ENCODE data around the gene TPPP2. TPM values are rescaled to one million over a fixed set of nuclear protein-coding genes. Genes with fewer than 3 reads are reported as not detected.

Gene TPPP2
- total and polyA plus RNA-seq, 2 of the 4 experiments (the other 2 are of a cell fraction), result not detected

- Histone ChIP-seq H3K9me1 (ENCODE audit: insufficient read depth, low read length) (no peaks in the 10 kb centered on the region), H2AK9ac (replicated peaks; ENCODE audit: low read depth, low read length, poor library complexity) (no peak overlapping the region), H3K18ac (ENCODE audit: low read depth, low read length) (no peak overlapping the region), H3K14ac (replicated peaks; ENCODE audit: low read depth, low read length) (no peak overlapping the region), H4K91ac (ENCODE audit: insufficient read depth, low read depth, low read length) (no peak overlapping the region), H2BK5ac (ENCODE audit: low read depth, low read length, poor library complexity, severe bottlenecking) (no peak overlapping the region), H3K9ac (ENCODE audit: low read depth, low read length) (no peak overlapping the region), H3K4me2 (ENCODE audit: low read depth, low read length) (no peak overlapping the region), H2BK120ac (ENCODE audit: low read depth, low read length) (no peak overlapping the region), H3K56ac (ENCODE audit: extremely low read depth, insufficient read depth, low read length) (no peak overlapping the region), H2AFZ (replicated peaks; ENCODE audit: low read length, poor library complexity) (no peak overlapping the region), H3K27ac (ENCODE audit: insufficient read depth, low read length) (no peak overlapping the region), H3K9me3 (ENCODE audit: control insufficient read depth, insufficient read depth, low read length) (no peaks in the 10 kb centered on the region), H2BK20ac (ENCODE audit: low read depth, low read length) (no peak overlapping the region), H3K36me3 (ENCODE audit: control insufficient read depth, insufficient read depth, low read length) (no peaks in the 10 kb centered on the region), H4K5ac (ENCODE audit: low read depth, low read length) (no peak overlapping the region), H2BK15ac (ENCODE audit: low read depth, low read length) (no peak overlapping the region), H2AK5ac (ENCODE audit: low read depth, low read length) (no peak overlapping the region), H3K79me1 (ENCODE audit: low read depth in 1 of 2, low read length in 2 of 2) (no peaks in the 10 kb centered on the region), H3K4me3 (ENCODE audit: insufficient read depth, low read depth, low read length) (no peak overlapping the region), H4K8ac (ENCODE audit: low read depth in 2 of 2, low read length in 2 of 2) (no peak overlapping the region), H4K20me1 (ENCODE audit: insufficient read depth, low read length) (no peaks in the 10 kb centered on the region), H3K27me3 (ENCODE audit: control insufficient read depth, insufficient read depth, low read length) (peaks cover 25% of the 10 kb centered on the region), H3K4ac (ENCODE audit: low read depth, low read length) (no peak overlapping the region), H3K23ac (ENCODE audit: low read depth, low read length) (no peak overlapping the region), H3K4me1 (ENCODE audit: control insufficient read depth, insufficient read depth, low read length) (peaks cover 4% of the 10 kb centered on the region; the same call in 1 of the 2 replicates)
- intact Hi-C loops (cut with micrococcal nuclease) (no loop called here), in situ Hi-C loops (cut with MboI; ENCODE audit: low sequenced_read_pairs) (no loop called here), dilution Hi-C loops (cut with HindIII; ENCODE audit: low sequenced_read_pairs, unreplicated experiment) (no loop called here)
- no TSS peak for BruUV-seq (replicated peaks)
- DNase-seq, result no peak
- TF ChIP-seq RFX5 (IDR thresholded peaks at IDR 0.05; ENCODE audit: low read depth, low read length) (no peak), MXI1 (IDR thresholded peaks at IDR 0.05; ENCODE audit: borderline replicate concordance, low read depth, low read length) (no peak), USF2 (IDR thresholded peaks at IDR 0.05; ENCODE audit: low read depth, low read length) (no peak), RCOR1 (IDR thresholded peaks at IDR 0.05; ENCODE audit: insufficient replicate concordance, low read length) (no peak), CEBPB (IDR thresholded peaks at IDR 0.05; ENCODE audit: low read depth, low read length) (no peak), CHD1 (IDR thresholded peaks at IDR 0.05; ENCODE audit: low read depth, low read length) (no peak), POLR2A (IDR thresholded peaks at IDR 0.05; ENCODE audit: low read depth, low read length) (no peak), FOS (IDR thresholded peaks at IDR 0.05; ENCODE audit: low read depth, low read length) (no peak), RAD21 (IDR thresholded peaks at IDR 0.05; ENCODE audit: low read length) (no peak), CTCF (conservative IDR thresholded peaks at IDR 0.05; ENCODE audit: low read depth, low read length) (no peak)
- POLR2A ChIA-PET (ENCODE audit: unreplicated experiment), result no interaction called here
- peak; percentile 35; the same call in 1 of the 2 replicates for ATAC-seq (ENCODE audit: low read depth)
- no CpG with 5 or more reads among the region's 2 CpGs for whole genome bisulfite sequencing, 2 experiments (ENCODE audit: extremely low coverage in 2 of 2, insufficient read length in 1 of 2)
- CTCF ChIA-PET, result interaction anchor here (0.6 to 2.6 kb wide), 4 partner anchors 20 to 76 kb away, joined by 3 to 14 read pairs (median 6); no protein-coding TSS in a partner anchor
Measured at GRCh38 chr14:21047378-21047781, 17.4 kb downstream of the TPPP2 start.

Data from IMR-90 (cell line).